ENCODE results near the gene CCDC68. TPM values are rescaled to one million over a fixed set of nuclear protein-coding genes. Genes with fewer than 3 reads are reported as not detected.

The CCDC68 gene
- total and polyA plus RNA-seq, 7 experiments from 2014 or later: 0.41 TPM; not detected in 6

- no peak for DNase-seq
- POLR2A ChIA-PET: no interaction called here
- H3K4me1 Mint-ChIP-seq: peaks cover 0 to 12% (median 4%) of the 10 kb centered on the region in 7 donors
- no peaks in the 10 kb centered on the region for H3K36me3 ChIP-seq (ENCODE audit: control insufficient read depth in 2 of 3, insufficient read depth in 3 of 3, low read length in 3 of 3)
- CTCF ChIA-PET: no interaction called here
- H3K4me3 ChIP-seq (ENCODE audit: low read length): no peak overlapping the region
- intact Hi-C loops (cut with micrococcal nuclease): no loop called here
- H3K4me3 Mint-ChIP-seq: no peak overlapping the region
- no peaks in the 10 kb centered on the region for H3K27me3 ChIP-seq (ENCODE audit: control insufficient read depth in 2 of 2, insufficient read depth in 2 of 2, low read length in 2 of 2)
- no peak overlapping the region for H3K27ac Mint-ChIP-seq
- H3K27me3 Mint-ChIP-seq: peaks cover 0 to 2% (median 0%) of the 10 kb centered on the region in 5 donors
- H3K9me3 Mint-ChIP-seq: peaks cover 0 to 5% (median 0%) of the 10 kb centered on the region in 11 donors
- ATAC-seq: no peak
- no peak overlapping the region for H3K27ac ChIP-seq (ENCODE audit: low read depth, low read length)
- H3K4me1 ChIP-seq (ENCODE audit: control insufficient read depth in 2 of 2, insufficient read depth in 2 of 2, low read length in 2 of 2): no peaks in the 10 kb centered on the region
- H3K9me3 ChIP-seq (ENCODE audit: control insufficient read depth in 2 of 3, low read length in 3 of 3): no peaks in the 10 kb centered on the region
- H3K36me3 Mint-ChIP-seq: peaks cover 0 to 12% (median 5%) of the 10 kb centered on the region in 5 donors
Measured at GRCh38 chr18:54875063-54875462, 84.2 kb downstream of the CCDC68 start.

- H3K4me3 Mint-ChIP-seq: no peak overlapping the region
- Histone ChIP-seq H3K36me3 (ENCODE audit: control insufficient read depth in 2 of 3, insufficient read depth in 3 of 3, low read length in 3 of 3) (no peaks in the 10 kb centered on the region), H3K4me1 (ENCODE audit: control insufficient read depth in 2 of 2, insufficient read depth in 2 of 2, low read length in 2 of 2) (no peaks in the 10 kb centered on the region), H3K9me3 (ENCODE audit: control insufficient read depth in 2 of 3, low read length in 3 of 3) (no peaks in the 10 kb centered on the region), H3K4me3 (ENCODE audit: low read length) (no peak overlapping the region), H3K27me3 (ENCODE audit: control insufficient read depth in 2 of 2, insufficient read depth in 2 of 2, low read length in 2 of 2) (no peaks in the 10 kb centered on the region), H3K27ac (ENCODE audit: low read depth, low read length) (no peak overlapping the region)
- H3K36me3 Mint-ChIP-seq: peaks cover 0 to 6% (median 0%) of the 10 kb centered on the region in 5 donors
- H3K27me3 Mint-ChIP-seq: peaks cover 0 to 2% (median 0%) of the 10 kb centered on the region in 5 donors
- H3K27ac Mint-ChIP-seq: no peak overlapping the region
- ChIA-PET CTCF (no interaction called here), POLR2A (no interaction called here)
- DNase-seq (no peak), ATAC-seq (no peak)
- H3K9me3 Mint-ChIP-seq: peaks cover 0 to 5% (median 0%) of the 10 kb centered on the region in 11 donors
- H3K4me1 Mint-ChIP-seq: peaks cover 0 to 12% (median 4%) of the 10 kb centered on the region in 7 donors
- intact Hi-C loops (cut with micrococcal nuclease): no loop called here
Measured at GRCh38 chr18:54873884-54874255, 85.4 kb downstream of the CCDC68 start.

GRCh38 chr18:54872681-54873080 lies 86.6 kb downstream of the CCDC68 start:
- ATAC-seq (no peak), DNase-seq (no peak)
- Mint-ChIP-seq H3K36me3 (peaks cover 0 to 6% (median 0%) of the 10 kb centered on the region in 5 donors), H3K27me3 (peaks cover 0 to 2% (median 0%) of the 10 kb centered on the region in 5 donors), H3K4me3 (no peak overlapping the region), H3K9me3 (peaks cover 0 to 5% (median 0%) of the 10 kb centered on the region in 11 donors), H3K4me1 (peaks cover 0 to 12% (median 4%) of the 10 kb centered on the region in 7 donors), H3K27ac (no peak overlapping the region)
- Histone ChIP-seq H3K27me3 (ENCODE audit: control insufficient read depth in 2 of 2, insufficient read depth in 2 of 2, low read length in 2 of 2) (no peaks in the 10 kb centered on the region), H3K36me3 (ENCODE audit: control insufficient read depth in 2 of 3, insufficient read depth in 3 of 3, low read length in 3 of 3) (no peaks in the 10 kb centered on the region), H3K9me3 (ENCODE audit: control insufficient read depth in 2 of 3, low read length in 3 of 3) (no peaks in the 10 kb centered on the region), H3K27ac (ENCODE audit: low read depth, low read length) (no peak overlapping the region), H3K4me3 (ENCODE audit: low read length) (no peak overlapping the region), H3K4me1 (ENCODE audit: control insufficient read depth in 2 of 2, insufficient read depth in 2 of 2, low read length in 2 of 2) (no peaks in the 10 kb centered on the region)
- POLR2A ChIA-PET: no interaction called here
- intact Hi-C loops (cut with micrococcal nuclease): no loop called here
- CTCF ChIA-PET: no interaction called here

GRCh38 chr18:54871231-54871630 lies 88.0 kb downstream of the CCDC68 start:
- Histone ChIP-seq H3K36me3 (ENCODE audit: control insufficient read depth in 2 of 3, insufficient read depth in 3 of 3, low read length in 3 of 3) (no peaks in the 10 kb centered on the region), H3K4me1 (ENCODE audit: control insufficient read depth in 2 of 2, insufficient read depth in 2 of 2, low read length in 2 of 2) (no peaks in the 10 kb centered on the region), H3K4me3 (ENCODE audit: low read length) (no peak overlapping the region), H3K9me3 (ENCODE audit: control insufficient read depth in 2 of 3, low read length in 3 of 3) (no peaks in the 10 kb centered on the region), H3K27me3 (ENCODE audit: control insufficient read depth in 2 of 2, insufficient read depth in 2 of 2, low read length in 2 of 2) (no peaks in the 10 kb centered on the region), H3K27ac (ENCODE audit: low read depth, low read length) (no peak overlapping the region)
- intact Hi-C loops (cut with micrococcal nuclease): no loop called here
- Mint-ChIP-seq H3K4me1 (peaks cover 0 to 15% (median 4%) of the 10 kb centered on the region in 7 donors), H3K36me3 (peaks cover 0 to 6% (median 0%) of the 10 kb centered on the region in 5 donors), H3K4me3 (no peak overlapping the region), H3K9me3 (peaks cover 0 to 5% (median 0%) of the 10 kb centered on the region in 11 donors), H3K27ac (no peak overlapping the region), H3K27me3 (peaks cover 0 to 2% (median 0%) of the 10 kb centered on the region in 5 donors)
- ATAC-seq (no peak), DNase-seq (no peak)
- ChIA-PET POLR2A (no interaction called here), CTCF (no interaction called here)

GRCh38 chr18:54867131-54867530 lies 92.1 kb downstream of the CCDC68 start:
- intact Hi-C loops (cut with micrococcal nuclease): no loop called here
- H3K4me3 Mint-ChIP-seq: no peak overlapping the region

GRCh38 chr18:54860941-54861340 lies 98.3 kb downstream of the CCDC68 start:
- no peaks in the 10 kb centered on the region for H3K36me3 ChIP-seq (ENCODE audit: control insufficient read depth in 2 of 3, insufficient read depth in 3 of 3, low read length in 3 of 3)
- H3K27ac Mint-ChIP-seq: no peak overlapping the region
- no peak for DNase-seq
- H3K9me3 ChIP-seq (ENCODE audit: control insufficient read depth in 2 of 3, low read length in 3 of 3): no peaks in the 10 kb centered on the region
- H3K4me3 ChIP-seq (ENCODE audit: low read length): no peak overlapping the region
- H3K27me3 ChIP-seq (ENCODE audit: control insufficient read depth in 2 of 2, insufficient read depth in 2 of 2, low read length in 2 of 2): no peaks in the 10 kb centered on the region
- CTCF ChIA-PET: no interaction called here
- H3K4me1 Mint-ChIP-seq: peaks cover 0 to 3% (median 0%) of the 10 kb centered on the region in 7 donors
- H3K4me3 Mint-ChIP-seq: no peak overlapping the region
- ATAC-seq: no peak
- no peaks in the 10 kb centered on the region for H3K27me3 Mint-ChIP-seq
- intact Hi-C loops (cut with micrococcal nuclease): no loop called here
- H3K36me3 Mint-ChIP-seq: peaks cover 0 to 7% (median 0%) of the 10 kb centered on the region in 5 donors
- H3K27ac ChIP-seq (ENCODE audit: low read depth, low read length): no peak overlapping the region
- POLR2A ChIA-PET: no interaction called here
- peaks cover 0 to 1% (median 0%) of the 10 kb centered on the region in 11 donors for H3K9me3 Mint-ChIP-seq
- H3K4me1 ChIP-seq (ENCODE audit: control insufficient read depth in 2 of 2, insufficient read depth in 2 of 2, low read length in 2 of 2): no peaks in the 10 kb centered on the region

More at GRCh38 chr18:54867131-54867530, 92.1 kb downstream of the CCDC68 start:
- no peak overlapping the region for H3K27ac ChIP-seq (ENCODE audit: low read depth, low read length)
- H3K27me3 Mint-ChIP-seq: peaks cover 0 to 2% (median 0%) of the 10 kb centered on the region in 5 donors
- CTCF ChIA-PET: no interaction called here
- H3K27ac Mint-ChIP-seq: no peak overlapping the region
- H3K27me3 ChIP-seq (ENCODE audit: control insufficient read depth in 2 of 2, insufficient read depth in 2 of 2, low read length in 2 of 2): no peaks in the 10 kb centered on the region
- no peaks in the 10 kb centered on the region for H3K4me1 ChIP-seq (ENCODE audit: control insufficient read depth in 2 of 2, insufficient read depth in 2 of 2, low read length in 2 of 2)
- H3K9me3 ChIP-seq (ENCODE audit: control insufficient read depth in 2 of 3, low read length in 3 of 3): no peaks in the 10 kb centered on the region
- POLR2A ChIA-PET: no interaction called here
- peaks cover 0 to 2% (median 0%) of the 10 kb centered on the region in 11 donors for H3K9me3 Mint-ChIP-seq
- H3K36me3 ChIP-seq (ENCODE audit: control insufficient read depth in 2 of 3, insufficient read depth in 3 of 3, low read length in 3 of 3): no peaks in the 10 kb centered on the region
- peaks cover 0 to 2% (median 0%) of the 10 kb centered on the region in 5 donors for H3K36me3 Mint-ChIP-seq
- no peak for ATAC-seq
- peaks cover 0 to 4% (median 0%) of the 10 kb centered on the region in 7 donors for H3K4me1 Mint-ChIP-seq
- no peak for DNase-seq
- no peak overlapping the region for H3K4me3 ChIP-seq (ENCODE audit: low read length)

- H3K9me3 ChIP-seq (ENCODE audit: control insufficient read depth in 2 of 3, low read length in 3 of 3): no peaks in the 10 kb centered on the region
- ChIA-PET POLR2A (no interaction called here), CTCF (no interaction called here)
- Mint-ChIP-seq H3K27me3 (no peaks in the 10 kb centered on the region), H3K27ac (no peak overlapping the region), H3K9me3 (peaks cover 0 to 1% (median 0%) of the 10 kb centered on the region in 11 donors), H3K36me3 (peaks cover 0 to 7% (median 0%) of the 10 kb centered on the region in 5 donors), H3K4me1 (peaks cover 0 to 3% (median 0%) of the 10 kb centered on the region in 7 donors), H3K4me3 (no peak overlapping the region)
- intact Hi-C loops (cut with micrococcal nuclease): no loop called here
- H3K36me3 ChIP-seq (ENCODE audit: control insufficient read depth in 2 of 3, insufficient read depth in 3 of 3, low read length in 3 of 3): no peaks in the 10 kb centered on the region
- no peak overlapping the region for H3K4me3 ChIP-seq (ENCODE audit: low read length)
- H3K27ac ChIP-seq (ENCODE audit: low read depth, low read length): no peak overlapping the region
- no peak for DNase-seq
- no peaks in the 10 kb centered on the region for H3K4me1 ChIP-seq (ENCODE audit: control insufficient read depth in 2 of 2, insufficient read depth in 2 of 2, low read length in 2 of 2)
- no peaks in the 10 kb centered on the region for H3K27me3 ChIP-seq (ENCODE audit: control insufficient read depth in 2 of 2, insufficient read depth in 2 of 2, low read length in 2 of 2)
- ATAC-seq: no peak
Measured at GRCh38 chr18:54859667-54860421, 99.4 kb downstream of the CCDC68 start.

Measured in naive thymus-derived CD4-positive, alpha-beta T cell (primary cell).